Vagina (tissue), 2 donors: ENCODE data around the gene GHDC. TPM values are rescaled to one million over a fixed set of nuclear protein-coding genes. Genes with fewer than 3 reads are reported as not detected.
A peak's percentile ranks its signal among the peaks of the same experiment; 100 is the strongest.
"Not testable (repeated sequence)": the region's sequence is repeated elsewhere in the genome, so short reads cannot be mapped to it uniquely, and the experiment has no call there.

Experiments
- DNase-seq, 2 donors: peaks; one replicate each; pipeline ENCODE4 v3.0.0-alpha.2; 2017; ENCODE audit errors: extremely low spot score in 2 of 2
- H3K27ac ChIP-seq: fragments of 200-600 bp; sonication (generic); one replicate; pipeline ENCODE4 v1.5.1; 2019
- H3K27me3 ChIP-seq: fragments of 200-600 bp; sonication (generic); one replicate; pipeline ENCODE4 v1.5.1; 2019
- H3K36me3 ChIP-seq, 2 donors: fragments of 200-600 bp; sonication (generic); one replicate each; pipeline ENCODE4 v1.5.1; 2017 to 2019
- H3K4me1 ChIP-seq: fragments of 200-600 bp; sonication (generic); one replicate; pipeline ENCODE4 v1.5.1; 2019
- H3K4me3 ChIP-seq, 2 donors: fragments of 200-600 bp; sonication (generic); 1 replicate in 1 of 2; 2 replicates in 1 of 2; pipeline ENCODE4 v1.5.1; 2016 to 2019
- H3K9me3 ChIP-seq: fragments of 200-600 bp; sonication (generic); one replicate; pipeline ENCODE4 v1.5.1; 2019
- CTCF ChIP-seq, 3 experiments: fragments of 450-650 bp in 2 of 3; fragments of 200-600 bp in 1 of 3; sonication (generic) in 1 of 3; IDR thresholded peaks; one replicate each; pipeline ENCODE4 v1.5.1; 2017 to 2019; ENCODE audit warnings: antibody characterized with exemption in 3 of 3, mild to moderate bottlenecking in 2 of 3, moderate library complexity in 2 of 3
- POLR2A ChIP-seq, 2 donors: fragments of 450-650 bp; IDR thresholded peaks; one replicate each; pipeline ENCODE4 v1.6.1; 2017; ENCODE audit warnings: antibody characterized with exemption in 2 of 2, mild to moderate bottlenecking in 2 of 2, moderate library complexity in 2 of 2
- POLR2AphosphoS5 ChIP-seq, 2 donors: sonication (generic); formaldehyde crosslinking; IDR thresholded peaks; one replicate each; pipeline ENCODE4 v1.9.0; 2017; ENCODE audit warnings: antibody characterized with exemption in 2 of 2, mild to moderate bottlenecking in 2 of 2, low read depth in 1 of 2; ENCODE audit not compliant: insufficient read depth in 1 of 2
- intact Hi-C: fragments of 100-400 bp; cut with DNase I; formaldehyde crosslinking; loops from one replicate; pipeline ENCODE4 v1.15.1; 2023
- total RNA-seq: library from RNA; depleted of rRNA; stranded (reverse); fragments of >200 nt; gene quantifications from one replicate; pipeline ENCODE4 v1.2.3, GENCODE V29; 2016

Gene GHDC
- 35.1 TPM for total RNA-seq

- peak within 1 kb of the TSS; percentile 68 to 71 for H3K4me3 ChIP-seq
- TF ChIP-seq POLR2A (IDR thresholded peaks at IDR 0.05): no peak
- TF ChIP-seq POLR2AphosphoS5 (IDR thresholded peaks at IDR 0.05; ENCODE audit: insufficient read depth in 1 of 2, low read depth in 1 of 2): peak; percentile 85 to 86
- no peak for TF ChIP-seq CTCF (IDR thresholded peaks at IDR 0.05)
- no peaks in the 10 kb centered on the region for H3K9me3 ChIP-seq
- intact Hi-C loops: no loop called here
- DNase-seq: no peak
- H3K27ac ChIP-seq: peak within 1 kb of the TSS; percentile 69
- no peaks in the 10 kb centered on the region for H3K36me3 ChIP-seq
- no peaks in the 10 kb centered on the region for H3K27me3 ChIP-seq
- peaks cover 23% of the 10 kb centered on the region for H3K4me1 ChIP-seq
Measured at GRCh38 chr17:42193969-42194899, at the start of gene GHDC. Gene GHDC, minus strand, starts transcription at chr17:42194494. Its CDS starts 913 bp downstream, at chr17:42193581.

GRCh38 chr17:42243493-42243982, 49.2 kb upstream of the GHDC start:
- Histone ChIP-seq H3K27ac (no peak overlapping the region), H3K4me3 (no peak overlapping the region), H3K4me1 (peaks cover 28% of the 10 kb centered on the region), H3K9me3 (no peaks in the 10 kb centered on the region), H3K36me3 (no peaks in the 10 kb centered on the region), H3K27me3 (no peaks in the 10 kb centered on the region)
- DNase-seq: no peak
- intact Hi-C loops: no loop called here
- no peak for TF ChIP-seq POLR2AphosphoS5 (IDR thresholded peaks at IDR 0.05; ENCODE audit: insufficient read depth in 1 of 2, low read depth in 1 of 2)

GRCh38 chr17:42241871-42242270, 47.6 kb upstream of the GHDC start:
- intact Hi-C loops: no loop called here
- no peak overlapping the region for H3K27ac ChIP-seq
- H3K36me3 ChIP-seq: no peaks in the 10 kb centered on the region
- H3K27me3 ChIP-seq: no peaks in the 10 kb centered on the region
- no peak for DNase-seq
- TF ChIP-seq POLR2A (IDR thresholded peaks at IDR 0.05) (no peak), POLR2AphosphoS5 (IDR thresholded peaks at IDR 0.05; ENCODE audit: insufficient read depth in 1 of 2, low read depth in 1 of 2) (no peak), CTCF (IDR thresholded peaks at IDR 0.05) (no peak)
- no peak overlapping the region for H3K4me3 ChIP-seq
- peaks cover 15% of the 10 kb centered on the region for H3K4me1 ChIP-seq
- no peaks in the 10 kb centered on the region for H3K9me3 ChIP-seq

- H3K27ac ChIP-seq, DNase-seq, H3K27me3 ChIP-seq, H3K4me3 ChIP-seq, H3K9me3 ChIP-seq, H3K36me3 ChIP-seq, intact Hi-C loops: not testable (repeated sequence)
- peaks cover 15% of the 10 kb centered on the region for H3K4me1 ChIP-seq
Measured at GRCh38 chr17:42240863-42241262, 46.6 kb upstream of the GHDC start.

- H3K27me3 ChIP-seq: no peaks in the 10 kb centered on the region
- H3K36me3 ChIP-seq: no peaks in the 10 kb centered on the region
- DNase-seq: no peak
- no peak for TF ChIP-seq CTCF (IDR thresholded peaks at IDR 0.05)
- TF ChIP-seq POLR2AphosphoS5 (IDR thresholded peaks at IDR 0.05; ENCODE audit: insufficient read depth in 1 of 2, low read depth in 1 of 2): no peak
- no peak for TF ChIP-seq POLR2A (IDR thresholded peaks at IDR 0.05)
- no peaks in the 10 kb centered on the region for H3K9me3 ChIP-seq
- intact Hi-C loops: no loop called here
- no peak overlapping the region for H3K4me3 ChIP-seq
- H3K4me1 ChIP-seq: peaks cover 15% of the 10 kb centered on the region
- no peak overlapping the region for H3K27ac ChIP-seq
Measured at GRCh38 chr17:42240201-42240600, 45.9 kb upstream of the GHDC start.

GRCh38 chr17:42239576-42239975, 45.3 kb upstream of the GHDC start:
- DNase-seq, H3K4me3 ChIP-seq, H3K9me3 ChIP-seq, H3K36me3 ChIP-seq, H3K27me3 ChIP-seq, H3K27ac ChIP-seq, intact Hi-C loops: not testable (repeated sequence)
- H3K4me1 ChIP-seq: peaks cover 15% of the 10 kb centered on the region
